Measurements from ENCODE around the gene CKAP2L. TPM values are rescaled to one million over a fixed set of nuclear protein-coding genes. Genes with fewer than 3 reads are reported as not detected.

The CKAP2L gene
- total and polyA plus RNA-seq, 2 experiments from 2014 or later, result 16.2 to 30.2 TPM

- no peak for TF ChIP-seq ZNF462 (CRISPR knock-in tag; IDR thresholded peaks at IDR 0.05)
- TF ChIP-seq STAT1 (IDR thresholded peaks at IDR 0.05; ENCODE audit: unreplicated experiment), result no peak
- TF ChIP-seq POLR2AphosphoS5 (IDR thresholded peaks at IDR 0.05; ENCODE audit: low read depth), result no peak
- no peak for TF ChIP-seq EZH2 (IDR thresholded peaks at IDR 0.05; ENCODE audit: low read depth, unreplicated experiment)
- TF ChIP-seq JUNB (IDR thresholded peaks at IDR 0.05; ENCODE audit: unreplicated experiment), result no peak
- TF ChIP-seq CREB1 (CRISPR knock-in tag; IDR thresholded peaks at IDR 0.05; ENCODE audit: low read depth), result no peak
Observed at GRCh38 chr2:112731479-112731878, 32.9 kb downstream of the CKAP2L start (continued).

- Histone ChIP-seq H3K36me3 (ENCODE audit: insufficient read depth) (no peaks in the 10 kb centered on the region), H3K27ac (ENCODE audit: low read depth) (no peak overlapping the region), H3K4me2 (no peak overlapping the region), H3K79me2 (replicated peaks; ENCODE audit: insufficient read depth) (no peaks in the 10 kb centered on the region), H3F3A (replicated peaks; ENCODE audit: low read depth) (no peaks in the 10 kb centered on the region), H3K4me3 (no peak overlapping the region), H4K20me1 (replicated peaks; ENCODE audit: insufficient read depth) (no peaks in the 10 kb centered on the region), H2AFZ (no peak overlapping the region; the same call in 1 of the 2 replicates), H3K9me2 (ENCODE audit: insufficient read depth) (no peaks in the 10 kb centered on the region), H3K4me1 (ENCODE audit: insufficient read depth) (no peaks in the 10 kb centered on the region; the same call in 1 of the 2 replicates), H3K27me3 (ENCODE audit: insufficient read depth) (no peaks in the 10 kb centered on the region)
- ATAC-seq (no peak), DNase-seq (ENCODE audit: low spot score) (no peak)
- no peaks in the 10 kb centered on the region for H3K4me1 Mint-ChIP-seq
- H3K27me3 Mint-ChIP-seq (ENCODE audit: insufficient read depth, low read depth, poor library complexity), result peaks cover 3% of the 10 kb centered on the region
- no peak overlapping the region for H3K4me3 Mint-ChIP-seq
- no peaks in the 10 kb centered on the region for H3K36me3 Mint-ChIP-seq (ENCODE audit: low read depth)
- no peak overlapping the region for H3K27ac Mint-ChIP-seq
- no peaks in the 10 kb centered on the region for H3K9me3 Mint-ChIP-seq
- TF ChIP-seq NANOG (IDR thresholded peaks at IDR 0.05; ENCODE audit: borderline replicate concordance) (no peak), EZH2phosphoT487 (IDR thresholded peaks at IDR 0.05; ENCODE audit: unreplicated experiment) (no peak), ZNF462 (CRISPR knock-in tag; IDR thresholded peaks at IDR 0.05) (no peak), CREB1 (CRISPR knock-in tag; IDR thresholded peaks at IDR 0.05; ENCODE audit: low read depth) (no peak), CTCF (conservative IDR thresholded peaks at IDR 0.05; ENCODE audit: low read depth in 2 of 2) (no peak)
Observed at GRCh38 chr2:112730791-112731190, 33.6 kb downstream of the CKAP2L start.

Measured in GM23338 (cell line).